KOPT-K1 (cell line): Measurements from ENCODE around the gene NFIX.
A peak's percentile ranks its signal among the peaks of the same experiment; 100 is the strongest.
"Not testable (repeated sequence)": the region's sequence is repeated elsewhere in the genome, so short reads cannot be mapped to it uniquely, and the experiment has no call there.

ENCODE experiments used
- H3K27ac ChIP-seq: fragments of 200-600 bp; sonication (generic); 2 replicates; pipeline ENCODE4 v1.5.1; 2016; ENCODE audit warnings: antibody characterized with exemption, mild to moderate bottlenecking, low read depth, low read length; ENCODE audit not compliant: poor library complexity, severe bottlenecking
- H3K36me3 ChIP-seq: fragments of 200-600 bp; sonication (generic); 2 replicates; pipeline ENCODE4 v1.5.1; 2017; ENCODE audit warnings: antibody characterized with exemption, mild to moderate bottlenecking, low read length, moderate library complexity; ENCODE audit not compliant: insufficient read depth
- H3K9me3 ChIP-seq: fragments of 200-600 bp; sonication (generic); 2 replicates; pipeline ENCODE4 v1.5.1; 2017; ENCODE audit warnings: antibody characterized with exemption, low read length, mild to moderate bottlenecking; ENCODE audit not compliant: insufficient read depth, poor library complexity, severe bottlenecking

The NFIX gene

DNA sequence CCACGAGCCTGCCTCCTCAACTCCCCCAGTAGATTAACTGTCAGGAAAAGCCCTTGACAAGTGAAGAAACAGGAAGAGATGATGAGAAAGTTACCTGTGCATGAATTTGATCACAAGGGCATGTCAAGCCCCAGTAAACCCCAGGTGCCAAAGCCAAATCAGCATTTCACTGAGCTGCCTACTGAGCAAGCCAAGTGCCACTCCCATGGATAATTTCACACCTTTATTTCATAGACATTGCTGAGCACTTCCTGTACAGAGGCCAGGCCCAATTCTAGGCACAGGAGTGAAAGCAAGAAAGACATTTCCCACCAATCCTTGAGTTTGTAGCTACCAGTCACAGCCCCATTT is 40.7 kb upstream of the NFIX start:
- H3K36me3 ChIP-seq = peaks cover 60% of the 10 kb centered on the region
- peak overlapping the region; percentile 5 for H3K27ac ChIP-seq
- no peaks in the 10 kb centered on the region for H3K9me3 ChIP-seq

DNA sequence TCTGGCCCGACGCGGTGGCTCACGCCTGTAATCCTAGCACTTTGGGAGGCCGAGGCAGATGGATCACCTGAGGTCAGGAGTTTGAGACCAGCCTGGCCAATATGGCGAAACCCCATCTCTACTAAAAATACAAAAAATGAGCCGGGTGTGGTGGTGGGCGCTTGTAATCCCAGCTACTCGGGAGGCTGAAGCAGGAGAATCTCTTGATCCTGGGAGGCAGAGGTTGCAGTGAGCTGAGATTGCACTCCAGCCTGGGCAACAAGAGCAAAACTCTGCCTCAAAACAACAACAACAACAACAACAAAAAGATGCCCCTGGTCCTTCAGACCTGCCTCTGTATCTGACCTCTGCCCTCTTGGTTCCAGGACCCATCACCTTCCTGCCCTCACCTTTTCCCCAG is 39.7 kb upstream of the NFIX start:
- Histone ChIP-seq H3K36me3 (peaks cover 50% of the 10 kb centered on the region), H3K27ac (peak overlapping the region; percentile 77)
- H3K9me3 ChIP-seq = not testable (repeated sequence)

DNA sequence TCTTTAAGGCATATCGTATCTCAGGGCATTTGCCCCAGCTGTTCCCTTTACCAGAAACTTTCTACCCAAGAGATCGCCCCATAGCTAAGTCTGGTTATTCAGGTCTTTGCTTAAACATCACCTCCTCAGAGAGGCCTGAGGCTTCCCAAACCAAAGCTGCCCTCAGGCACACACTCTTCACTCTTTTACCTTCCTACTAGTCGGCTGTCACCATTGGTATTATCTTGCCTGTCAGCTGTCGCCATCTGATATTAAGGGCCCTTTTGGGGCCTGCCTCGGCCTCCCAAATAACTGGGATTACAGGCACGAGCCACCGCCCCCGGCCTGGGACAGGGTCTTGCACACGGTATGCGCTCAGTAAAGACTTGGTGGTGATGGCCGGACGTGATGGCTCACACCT is 39.3 kb upstream of the NFIX start:
- peak overlapping the region; percentile 77 for H3K27ac ChIP-seq
- H3K9me3 ChIP-seq = no peaks in the 10 kb centered on the region
- H3K36me3 ChIP-seq = peaks cover 46% of the 10 kb centered on the region

DNA sequence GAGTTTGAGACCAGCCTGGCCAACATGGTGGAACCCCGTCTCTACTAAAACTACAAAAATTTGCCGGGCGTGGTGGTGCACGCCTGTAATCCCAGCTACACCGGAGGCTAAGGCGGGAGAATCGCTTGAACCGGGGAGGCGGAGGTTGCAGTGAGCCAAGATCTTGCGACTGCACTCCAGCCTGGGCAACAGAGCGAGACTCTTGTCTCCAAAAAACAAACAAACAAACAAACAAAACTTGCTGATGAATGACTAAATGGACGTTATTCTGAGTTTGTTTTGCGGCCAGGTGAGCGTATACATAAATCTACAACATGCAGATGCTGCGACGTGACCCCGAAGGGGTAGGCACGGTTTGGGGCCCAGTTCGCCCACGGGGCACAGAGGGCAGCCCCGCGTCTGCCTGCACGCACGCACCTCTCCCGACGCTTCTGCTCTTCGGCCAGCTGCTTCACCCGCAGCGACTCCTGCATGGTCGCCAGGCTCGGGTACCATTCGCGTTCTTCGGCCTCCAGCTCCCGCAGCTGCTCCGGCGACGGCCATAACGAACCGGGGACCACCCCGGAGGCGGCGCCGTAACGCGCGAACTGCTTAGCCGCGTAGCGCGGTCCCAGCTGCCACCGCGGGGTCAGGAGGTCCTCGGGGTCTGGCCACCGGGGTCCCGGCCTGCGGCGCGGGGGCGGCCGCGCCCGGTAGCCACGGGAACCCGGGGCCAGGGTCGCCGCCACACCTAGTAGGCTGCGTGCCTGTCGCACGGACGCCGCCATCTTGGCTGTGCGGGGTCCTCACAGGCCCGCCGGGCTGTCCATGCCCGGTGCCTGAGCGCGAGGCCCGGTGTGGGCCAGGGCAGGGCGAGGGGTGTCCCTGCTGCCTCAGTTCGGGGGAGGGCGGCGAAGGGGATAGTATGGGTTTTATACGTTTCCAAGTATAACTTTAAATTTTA is 38.6 kb upstream of the NFIX start, which contains the start of gene GADD45GIP1:
TSS of gene GADD45GIP1 (minus strand) at position 778 of the 943 bp plus-strand sequence. CDS start at position 767, 11 bp downstream.
- peaks cover 39% of the 10 kb centered on the region for H3K36me3 ChIP-seq
- peak within 1 kb of the TSS; percentile 77 for H3K27ac ChIP-seq
- no peaks in the 10 kb centered on the region for H3K9me3 ChIP-seq

DNA sequence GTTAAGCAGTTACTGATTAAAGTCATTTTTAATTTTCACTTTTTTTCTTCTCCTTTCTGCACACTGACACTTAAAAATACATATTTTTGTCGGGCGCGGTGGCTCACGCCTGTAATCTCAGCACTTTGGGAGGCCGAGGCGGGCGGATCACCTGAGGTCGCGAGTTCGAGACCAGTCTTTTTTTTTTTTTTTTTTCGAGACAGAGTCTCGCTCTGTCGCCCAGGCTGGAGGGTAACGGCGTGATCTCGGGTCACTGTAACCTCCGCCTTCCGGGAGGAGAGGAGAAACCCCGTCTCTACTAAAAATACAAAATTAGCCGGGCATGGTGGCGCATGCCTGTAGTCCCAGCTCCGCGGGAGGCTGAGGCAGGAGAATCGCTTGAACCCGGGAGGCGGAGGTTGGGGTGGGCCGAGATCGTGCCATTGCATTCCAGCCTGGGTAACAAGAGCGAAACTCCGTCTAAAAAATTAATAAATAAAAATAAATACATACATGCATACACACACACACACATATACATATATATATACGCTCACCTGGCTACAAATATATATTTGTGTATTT is 37.8 kb upstream of the NFIX start:
- peak overlapping the region; percentile 77 for H3K27ac ChIP-seq
- H3K9me3 ChIP-seq = not testable (repeated sequence)
- peaks cover 31% of the 10 kb centered on the region for H3K36me3 ChIP-seq

DNA sequence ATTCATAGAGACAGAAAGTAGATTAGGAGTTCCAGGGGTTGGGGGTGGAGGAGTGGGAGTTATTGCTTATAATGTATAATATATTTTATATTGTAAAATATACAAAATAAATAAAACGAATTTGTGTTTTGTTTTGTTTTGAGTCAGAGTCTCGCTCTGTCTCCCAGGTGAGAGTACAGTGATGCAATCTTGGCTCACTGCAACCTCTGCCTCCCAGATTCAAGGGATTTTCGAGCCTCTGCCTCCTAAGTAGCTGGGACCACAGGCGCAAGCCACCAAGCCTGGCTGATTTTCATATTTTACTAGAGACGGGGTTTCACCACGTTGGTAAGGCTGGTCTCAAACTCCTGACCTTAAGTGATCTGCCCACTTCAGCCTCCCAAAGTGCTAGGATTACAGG is 35.8 kb upstream of the NFIX start:
- Histone ChIP-seq H3K27ac (no peak overlapping the region), H3K36me3 (peaks cover 11% of the 10 kb centered on the region), H3K9me3 (no peaks in the 10 kb centered on the region)

DNA sequence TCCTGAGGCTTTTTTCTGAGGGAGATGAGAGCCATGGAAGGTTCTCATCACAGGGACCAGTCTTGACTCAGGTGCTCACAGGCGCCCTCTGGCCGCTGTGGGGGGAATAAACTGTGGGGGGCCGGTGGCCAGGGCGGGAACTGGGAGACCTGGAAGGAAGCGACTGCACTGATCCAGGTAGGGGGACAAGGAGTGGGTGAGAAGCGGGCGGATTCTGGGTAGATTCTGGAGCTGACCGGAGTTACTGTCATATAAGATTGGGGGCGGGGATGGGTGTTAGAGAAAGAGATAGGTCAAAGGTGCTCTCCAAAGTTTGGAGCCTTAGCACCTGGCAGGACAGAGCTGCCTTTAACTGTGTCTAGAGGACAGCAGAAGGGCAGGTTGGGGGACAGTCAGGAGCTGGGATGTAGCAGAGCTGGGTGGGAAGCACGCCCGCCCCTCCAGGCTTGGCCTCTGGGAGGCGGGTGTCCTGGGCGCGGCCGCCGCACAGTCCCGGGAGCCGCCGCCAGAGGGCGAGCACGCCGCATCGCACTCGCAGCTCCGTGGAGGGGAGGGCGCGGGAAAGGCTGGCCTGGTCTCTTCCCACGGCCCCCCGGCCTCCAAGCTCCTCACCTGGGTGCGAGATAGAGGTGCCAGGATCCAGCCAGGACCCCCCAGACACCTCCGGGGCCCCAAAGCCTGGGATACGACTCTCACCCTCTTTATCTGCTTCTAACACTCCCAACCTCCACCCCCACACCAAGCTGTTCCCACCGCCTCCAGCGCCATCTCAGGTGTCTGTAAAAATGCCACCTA is 30.1 kb upstream of the NFIX start:
- Histone ChIP-seq H3K9me3 (no peaks in the 10 kb centered on the region), H3K36me3 (no peaks in the 10 kb centered on the region), H3K27ac (peak overlapping the region; percentile 79)

DNA sequence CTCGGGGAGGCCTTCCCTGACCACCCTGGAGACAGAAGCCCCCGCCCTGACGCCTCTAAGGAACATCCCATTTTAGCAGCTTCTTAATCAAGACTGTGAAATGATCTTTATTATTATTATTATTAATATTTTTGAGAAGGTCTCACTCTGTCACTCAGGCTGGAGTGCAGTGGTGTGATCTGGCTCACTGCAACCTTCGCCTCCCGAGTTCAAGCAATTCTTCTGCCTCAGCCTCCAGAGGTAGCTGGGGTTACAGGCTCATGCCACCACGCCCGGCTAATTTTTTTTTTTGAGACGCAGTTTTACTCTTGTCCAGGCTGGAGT is 29.5 kb upstream of the NFIX start:
- no peaks in the 10 kb centered on the region for H3K9me3 ChIP-seq
- H3K36me3 ChIP-seq = no peaks in the 10 kb centered on the region
- H3K27ac ChIP-seq = peak overlapping the region; percentile 79

DNA sequence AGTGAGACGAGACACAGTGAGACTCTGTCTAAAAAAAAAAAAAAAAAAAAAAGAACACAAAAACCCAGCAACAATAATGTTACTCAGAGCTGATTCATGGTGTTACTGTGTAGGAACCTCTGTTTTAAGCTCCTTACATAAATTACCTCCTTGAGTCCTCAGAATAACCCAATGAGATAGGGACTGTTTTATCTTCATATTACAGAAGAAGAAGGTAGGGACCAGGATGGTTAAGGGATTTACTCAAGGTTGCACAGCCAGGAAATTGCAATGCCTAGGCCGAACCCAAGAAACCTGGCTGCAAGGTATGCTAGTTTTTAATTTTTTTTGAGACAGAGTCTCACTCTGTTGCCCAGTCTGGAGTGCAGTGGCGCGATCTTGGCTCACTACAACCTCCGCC is 27.4 kb upstream of the NFIX start:
- Histone ChIP-seq H3K27ac (no peak overlapping the region), H3K9me3 (no peaks in the 10 kb centered on the region), H3K36me3 (no peaks in the 10 kb centered on the region)

DNA sequence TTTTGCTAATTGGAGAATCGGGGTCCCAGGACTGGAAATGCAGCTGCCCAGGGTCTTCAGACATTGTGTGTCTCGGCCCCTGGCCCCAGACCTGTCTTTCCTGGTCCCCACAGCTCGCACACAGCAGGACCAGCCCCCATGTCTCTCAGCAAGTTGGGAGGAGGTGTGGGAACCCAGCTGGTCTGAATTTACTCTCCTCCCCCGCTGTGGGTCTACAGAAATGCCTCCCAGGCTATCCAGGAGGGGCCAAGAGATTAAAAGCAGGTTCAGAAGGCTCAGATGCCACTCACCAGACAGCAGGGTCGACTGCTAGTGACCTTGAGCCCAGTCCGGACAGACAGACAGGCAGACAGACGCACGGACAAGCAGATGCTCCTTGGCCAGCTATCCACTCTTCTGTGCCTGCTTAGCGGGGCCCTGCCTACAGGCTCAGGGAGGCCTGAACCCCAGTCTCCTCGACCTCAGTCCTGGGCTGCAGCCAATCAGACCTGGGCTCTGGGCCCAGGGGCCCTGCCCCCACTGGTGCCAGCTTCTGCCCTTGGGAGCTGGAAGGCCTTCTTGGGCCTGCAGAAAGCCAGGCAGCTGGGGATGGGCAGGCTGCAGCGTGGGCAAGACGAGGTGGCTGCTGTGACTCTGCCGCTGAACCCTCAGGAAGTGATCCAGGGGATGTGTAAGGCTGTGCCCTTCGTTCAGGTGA is 25.8 kb upstream of the NFIX start, which contains the start of gene DAND5:
TSS of gene DAND5 (plus strand) at position 285 of the 697 bp plus-strand sequence. CDS start at position 370, 85 bp downstream.
- H3K9me3 ChIP-seq = no peaks in the 10 kb centered on the region
- H3K36me3 ChIP-seq = no peaks in the 10 kb centered on the region
- no peak within 1 kb of the TSS for H3K27ac ChIP-seq

DNA sequence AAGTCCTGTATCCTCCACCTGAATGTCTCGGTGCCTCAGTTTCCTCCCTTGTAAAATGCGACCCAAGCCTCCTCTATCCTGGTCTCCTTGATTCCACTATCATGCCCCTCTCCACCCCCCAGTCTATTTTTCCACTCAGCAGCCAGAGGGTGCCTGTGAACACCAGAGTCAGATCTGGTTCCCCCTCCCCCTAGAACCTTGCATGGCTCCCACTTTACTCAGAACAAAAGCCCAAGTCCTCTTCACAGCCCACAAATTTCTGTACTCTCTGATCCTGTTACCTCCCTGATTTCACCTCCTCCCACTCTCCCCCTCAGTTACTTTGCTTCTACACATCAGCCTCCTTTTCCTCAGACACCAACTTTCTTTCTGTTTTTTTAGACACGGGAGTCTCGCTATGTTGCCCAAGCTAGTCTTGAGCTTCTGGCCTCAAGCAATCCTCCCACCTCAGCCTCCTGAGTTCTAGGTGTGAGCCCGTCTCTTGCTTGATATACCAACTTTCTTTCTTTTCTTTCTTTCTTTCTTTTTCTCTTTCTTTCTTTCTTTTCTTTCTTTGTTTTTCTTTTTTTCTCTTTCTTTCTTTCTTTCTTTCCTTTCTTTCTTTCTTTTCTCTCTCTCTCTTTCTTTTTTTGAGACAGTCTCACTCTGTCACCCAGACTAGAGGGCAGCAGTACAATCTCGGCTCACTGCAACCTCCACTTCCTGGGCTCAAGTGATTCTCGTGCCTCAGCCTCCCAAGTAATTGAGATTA is 25.0 kb upstream of the NFIX start:
- Histone ChIP-seq H3K9me3 (no peaks in the 10 kb centered on the region), H3K36me3 (no peaks in the 10 kb centered on the region), H3K27ac (no peak overlapping the region)

DNA sequence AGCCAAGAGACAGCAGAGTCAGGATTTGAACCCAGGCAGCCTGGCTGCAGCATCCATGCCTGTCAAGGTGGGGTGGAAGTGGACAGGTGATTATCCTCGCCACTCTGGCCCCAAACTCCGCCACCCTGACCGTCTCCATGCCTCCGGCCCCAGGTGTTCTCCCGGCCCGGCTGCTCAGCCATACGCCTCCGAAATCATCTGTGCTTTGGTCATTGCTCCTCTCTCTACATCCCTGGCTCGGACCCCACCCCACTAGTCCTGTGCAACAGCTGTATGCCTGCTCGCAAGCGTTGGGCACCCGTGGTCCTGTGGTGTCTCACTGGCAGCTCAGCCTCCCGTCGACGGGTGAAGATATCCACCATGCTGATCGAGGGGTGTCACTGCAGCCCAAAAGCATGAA is 22.0 kb upstream of the NFIX start:
- Histone ChIP-seq H3K27ac (no peak overlapping the region), H3K9me3 (no peaks in the 10 kb centered on the region), H3K36me3 (no peaks in the 10 kb centered on the region)

DNA sequence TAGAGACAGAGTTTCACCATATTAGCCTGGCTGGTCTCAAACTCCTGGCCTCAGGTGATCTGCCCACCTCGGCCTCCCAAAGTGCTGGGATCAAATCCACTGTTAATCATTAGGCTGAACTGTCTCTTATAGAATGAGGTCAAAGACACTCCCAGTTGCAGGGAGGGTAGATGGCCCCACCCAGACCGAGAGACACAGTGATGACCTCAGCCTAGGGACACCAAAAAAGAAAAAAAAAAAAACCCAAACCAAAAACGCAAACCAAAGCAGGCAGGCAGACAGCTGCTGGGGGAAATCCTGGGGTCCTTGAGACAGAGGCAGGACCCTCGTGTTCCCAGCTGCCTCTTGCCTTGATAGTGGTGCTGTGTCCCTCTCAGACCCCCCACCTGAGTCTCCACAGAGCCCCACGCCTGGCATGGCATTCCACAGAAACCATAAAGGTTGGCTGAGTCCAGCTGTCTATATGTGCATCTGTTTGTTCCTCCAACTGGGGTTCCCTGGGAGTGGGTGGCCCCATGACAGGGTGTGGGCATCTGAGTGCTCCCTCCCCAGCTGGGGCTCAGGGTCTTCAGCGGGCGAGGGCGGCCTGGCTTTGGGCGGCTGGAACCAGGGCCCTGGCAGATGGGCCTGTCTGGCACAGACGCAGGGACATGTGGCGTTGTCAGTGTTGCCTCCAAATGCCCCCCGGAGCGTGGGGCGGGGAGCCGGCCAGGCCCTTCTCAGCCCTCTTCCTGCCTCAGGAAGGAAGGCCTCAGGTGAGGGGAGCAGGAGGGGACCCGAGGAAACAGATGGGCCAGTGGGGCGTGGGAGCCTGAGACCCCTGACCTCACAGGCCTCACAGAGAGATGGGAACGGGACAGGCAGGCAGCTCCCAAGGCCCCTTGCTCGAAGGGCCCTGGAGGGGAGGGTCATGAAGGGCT is 20.7 kb upstream of the NFIX start:
- Histone ChIP-seq H3K9me3 (no peaks in the 10 kb centered on the region), H3K27ac (no peak overlapping the region)

More for the DNA sequence above, 20.7 kb upstream of the NFIX start:
- H3K36me3 ChIP-seq = no peaks in the 10 kb centered on the region
